GM21737 (cell line): ENCODE data around the gene KIF17.
"Not testable (repeated sequence)": the region's sequence is repeated elsewhere in the genome, so short reads cannot be mapped to it uniquely, and the experiment has no call there.

ENCODE experiments used
- ATAC-seq: cut with Tn5 transposase; IDR thresholded peaks from one replicate; pipeline ENCODE4 v1.9.1; 2021; ENCODE audit warnings: mild to moderate bottlenecking, moderate library complexity; ENCODE audit not compliant: unreplicated experiment

The KIF17 gene

DNA sequence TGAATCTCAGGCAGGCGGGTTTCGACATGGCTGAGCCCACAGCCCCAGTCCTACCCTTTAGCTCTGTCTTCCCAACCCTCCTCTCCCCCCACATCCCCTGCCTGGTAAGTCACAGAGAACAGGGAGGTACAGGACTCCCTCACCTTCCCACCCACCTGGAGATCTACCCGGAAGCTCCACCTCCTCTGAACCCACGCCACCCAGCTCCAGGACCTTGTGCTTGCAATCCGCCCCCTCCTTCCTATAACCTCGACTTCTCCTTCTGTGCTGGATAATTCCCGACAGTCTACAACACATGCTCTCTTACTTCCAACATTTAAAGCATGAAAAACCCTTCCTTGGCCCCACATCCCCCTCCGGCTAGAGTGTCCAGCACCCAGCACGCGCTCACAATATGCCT is 22.3 kb downstream of the KIF17 start:
- ATAC-seq: no peak

GRCh38 chr1:20693623-20694022 is 24.2 kb downstream of the KIF17 start:
- no peak for ATAC-seq

- ATAC-seq: no peak
Measured at GRCh38 chr1:20691872-20692271, 25.9 kb downstream of the KIF17 start.

GRCh38 chr1:20689645-20690056 is 28.2 kb downstream of the KIF17 start:
- ATAC-seq: no peak

DNA sequence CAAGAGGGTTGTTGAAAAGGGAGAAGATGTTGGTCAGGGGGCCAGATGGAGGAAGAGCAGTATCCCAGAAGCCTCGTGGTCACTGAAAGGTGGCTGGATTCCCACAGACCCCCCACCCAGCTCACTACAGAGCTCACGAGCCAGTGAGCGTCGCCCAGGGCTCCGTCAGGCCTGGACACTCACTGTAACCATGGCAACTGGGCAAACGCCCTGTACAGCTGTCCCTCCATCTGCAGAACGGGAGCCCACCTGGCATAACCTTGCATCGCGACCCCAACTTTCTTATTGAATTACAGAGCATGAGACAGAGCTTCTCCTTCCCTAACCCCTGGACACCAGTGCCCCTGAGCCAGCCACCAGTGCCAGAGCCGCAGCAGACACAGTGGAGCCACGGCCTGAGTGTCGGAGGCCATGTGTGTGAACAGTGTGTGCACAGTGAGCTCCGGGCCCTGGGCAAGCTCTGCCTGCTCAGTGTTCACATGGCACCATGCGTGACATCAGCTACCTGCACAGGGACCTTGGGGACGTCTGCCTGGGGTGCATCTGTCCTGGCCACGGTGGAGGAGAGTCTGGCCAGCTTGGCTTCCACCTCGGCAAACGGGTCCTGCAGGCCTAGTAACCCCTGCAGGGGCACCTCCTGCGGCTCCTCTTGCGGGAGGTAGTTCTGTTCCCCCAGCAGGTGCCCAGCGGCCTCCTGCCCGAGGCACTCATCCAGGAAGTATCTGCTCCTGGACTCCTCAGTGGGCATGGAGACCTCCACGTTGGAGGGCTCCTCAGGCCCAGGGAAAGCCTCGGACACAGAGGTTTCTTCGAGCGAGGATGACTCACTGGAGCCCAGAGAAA is 30.7 kb downstream of the KIF17 start:
- ATAC-seq: no peak

- ATAC-seq: no peak
Measured at GRCh38 chr1:20685741-20686140, 32.1 kb downstream of the KIF17 start.

- no peak for ATAC-seq
Measured at GRCh38 chr1:20685099-20685662, 32.6 kb downstream of the KIF17 start.

DNA sequence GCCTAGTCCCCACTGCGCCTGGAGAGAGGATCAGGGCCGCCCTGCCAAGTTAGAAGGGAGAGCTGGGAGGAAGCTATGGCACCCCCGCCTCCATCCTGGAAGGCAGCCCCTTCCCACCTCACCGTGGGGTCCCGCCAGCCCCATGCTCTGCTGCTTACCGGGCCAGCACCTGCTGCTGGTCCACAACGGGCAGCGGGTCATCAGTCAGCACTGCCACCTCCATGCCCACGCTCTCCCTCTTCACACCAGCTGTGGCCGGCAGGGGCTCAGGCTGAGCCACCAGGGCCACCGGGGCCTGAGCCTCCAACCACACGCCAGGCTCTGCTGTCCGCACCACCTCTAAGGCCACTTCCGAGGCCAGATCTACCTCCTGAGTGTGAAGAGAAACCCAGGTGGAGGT is 33.2 kb downstream of the KIF17 start:
- no peak for ATAC-seq

DNA sequence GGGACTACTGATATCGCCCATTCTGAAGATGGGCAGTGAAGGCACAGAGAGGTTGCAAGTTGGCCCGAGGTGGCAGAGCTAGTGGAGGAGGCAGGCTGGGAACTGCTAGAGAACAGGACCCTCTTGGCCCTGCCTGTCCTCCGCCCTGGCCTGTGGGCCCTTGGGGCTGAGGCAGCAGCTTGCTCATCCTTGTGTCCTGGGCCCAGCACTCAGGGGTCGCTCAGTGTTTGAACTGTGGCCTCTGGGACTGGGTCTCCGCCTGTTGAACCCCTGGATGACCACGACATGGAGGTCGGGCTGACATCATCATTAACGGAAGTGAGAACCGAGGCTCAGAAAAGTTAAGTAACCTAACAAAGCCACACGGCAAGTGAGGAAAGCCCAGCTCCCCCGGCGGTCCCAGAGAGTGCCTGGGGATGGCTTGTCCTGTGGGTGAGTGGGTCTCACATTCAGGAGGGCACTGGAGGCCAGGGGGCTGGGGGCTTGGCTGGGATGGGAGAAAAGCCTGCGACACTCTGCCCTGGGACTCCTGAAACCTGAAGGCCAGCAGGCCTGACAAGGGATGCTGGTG is 33.7 kb downstream of the KIF17 start:
- ATAC-seq: no peak

DNA sequence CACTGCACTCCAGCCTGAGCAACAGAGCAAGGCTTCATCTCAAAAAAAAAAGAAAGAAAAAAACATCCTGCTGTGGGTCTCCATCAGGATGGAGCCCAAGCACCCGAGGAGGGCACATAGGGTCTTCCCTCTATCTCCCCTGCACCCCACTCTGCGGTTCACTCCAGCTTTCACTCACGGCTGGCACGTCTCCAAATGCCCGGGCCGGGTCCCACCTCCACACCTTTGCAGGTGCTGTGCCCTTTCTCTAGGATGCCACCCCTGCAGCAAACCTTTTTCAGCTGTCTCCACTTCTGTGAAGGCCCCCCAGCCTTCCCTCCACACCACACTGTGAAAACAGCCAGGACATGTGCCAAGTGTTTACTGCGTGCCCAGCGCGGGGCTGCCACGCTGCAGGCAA is 34.2 kb downstream of the KIF17 start:
- ATAC-seq: no peak

GRCh38 chr1:20682571-20683236 is 35.1 kb downstream of the KIF17 start:
- no peak for ATAC-seq

DNA sequence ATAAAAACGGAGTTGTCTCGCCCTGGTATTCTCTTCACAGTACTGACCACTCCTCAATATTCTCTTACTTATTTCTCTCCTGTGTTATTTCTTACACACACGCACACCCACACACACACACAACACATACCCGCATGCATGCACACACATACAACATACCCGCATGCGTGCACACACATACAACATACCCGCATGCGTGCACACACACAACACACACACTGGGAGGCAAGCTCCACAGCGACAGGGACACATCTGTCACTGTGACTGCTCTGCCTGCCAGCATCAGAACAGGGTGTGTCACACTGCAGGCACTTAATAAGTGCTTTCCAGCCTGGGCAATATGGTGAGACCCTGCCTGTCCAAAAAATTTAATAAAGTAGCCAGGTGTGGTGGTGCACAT is 35.8 kb downstream of the KIF17 start:
- ATAC-seq: no peak

DNA sequence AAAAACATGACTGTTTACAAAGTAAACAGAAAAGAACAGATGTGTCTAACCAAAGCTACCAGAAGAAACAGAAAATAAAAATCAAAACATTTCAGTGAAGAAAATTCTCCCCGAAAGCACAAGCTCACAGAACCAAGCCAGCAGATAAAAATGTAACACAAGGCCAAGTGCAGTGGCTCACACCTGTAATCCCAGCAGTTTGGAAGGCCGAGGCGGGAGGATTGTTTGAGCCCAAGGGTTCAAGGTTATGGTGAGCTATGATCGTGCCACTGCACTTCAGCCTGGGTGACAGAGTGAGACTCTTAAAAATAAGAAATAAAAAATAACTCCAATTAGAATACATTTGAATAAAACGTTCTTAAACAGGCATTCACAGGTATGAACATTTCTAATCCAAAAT is 37.5 kb downstream of the KIF17 start:
- no peak for ATAC-seq

DNA sequence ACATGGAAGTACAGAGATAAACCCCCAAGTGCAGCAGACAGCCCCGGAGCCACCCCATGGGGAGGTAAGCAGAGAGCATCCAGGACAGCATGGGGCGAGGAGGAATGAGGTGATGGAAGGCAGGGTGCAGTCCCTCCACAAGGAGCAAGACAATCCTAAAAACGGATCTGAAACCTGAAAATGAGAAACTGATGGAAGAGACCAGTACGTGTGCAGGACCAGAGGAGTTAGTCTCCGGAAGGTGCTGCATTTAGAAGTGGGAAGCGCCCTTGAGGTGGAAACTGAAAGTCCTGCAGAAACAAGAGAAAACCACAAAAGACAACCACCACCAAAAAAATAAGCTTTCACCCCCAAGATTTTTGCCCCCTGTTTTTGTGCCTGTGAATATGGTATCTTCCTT is 39.2 kb downstream of the KIF17 start:
- no peak for ATAC-seq

GRCh38 chr1:20673626-20674025 is 44.2 kb downstream of the KIF17 start:
- not testable (repeated sequence) for ATAC-seq

GRCh38 chr1:20672265-20672632 is 45.6 kb downstream of the KIF17 start:
- ATAC-seq: no peak

- ATAC-seq: no peak
Measured at GRCh38 chr1:20670936-20671335, 46.9 kb downstream of the KIF17 start.

- no peak for ATAC-seq
Measured at GRCh38 chr1:20668581-20668980, 49.2 kb downstream of the KIF17 start.

- ATAC-seq: no peak
Measured at GRCh38 chr1:20666804-20667203, 51.0 kb downstream of the KIF17 start.

DNA sequence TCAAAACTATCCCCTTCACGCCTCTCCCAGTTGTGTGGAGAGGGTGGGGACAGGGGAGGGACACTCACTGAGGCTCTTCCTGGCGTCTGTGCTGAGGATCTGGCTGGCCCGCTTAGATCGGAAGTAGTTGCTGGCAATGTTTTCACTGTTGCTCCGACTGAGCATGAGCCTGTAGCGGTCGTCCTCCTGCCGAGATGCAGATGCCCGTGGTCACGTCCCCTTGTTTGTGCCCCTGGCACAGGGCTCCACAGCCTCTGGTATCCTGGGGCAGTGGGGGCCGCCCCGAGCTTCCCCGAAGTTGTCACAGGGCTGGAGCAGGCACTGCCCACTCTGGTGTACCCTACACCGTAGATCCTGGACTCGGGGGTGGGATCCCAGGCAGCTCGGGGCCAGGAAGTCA is 51.7 kb downstream of the KIF17 start:
- ATAC-seq: no peak

DNA sequence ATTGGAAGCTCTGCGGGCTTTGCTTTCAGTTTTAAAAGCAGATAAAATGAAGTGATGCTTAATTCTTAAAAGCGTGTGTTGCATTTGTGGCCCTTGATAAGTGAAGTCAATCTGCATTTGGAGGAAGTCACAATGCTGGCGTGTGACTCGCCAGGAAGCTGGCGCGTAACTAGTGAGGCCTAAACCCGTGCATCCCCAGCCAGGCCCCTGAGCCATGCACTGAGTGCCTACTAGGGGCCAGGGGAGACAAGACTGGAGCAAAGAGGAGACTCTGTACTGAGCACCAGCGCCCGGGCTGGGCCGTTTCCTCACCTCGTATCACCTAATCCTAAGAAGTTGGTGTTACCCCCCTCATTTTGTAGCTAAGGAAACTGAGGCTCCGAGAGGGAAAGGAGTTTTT is 52.1 kb downstream of the KIF17 start:
- ATAC-seq: no peak
